ENCODE data around the gene ERBB4.

The ERBB4 gene

DNA sequence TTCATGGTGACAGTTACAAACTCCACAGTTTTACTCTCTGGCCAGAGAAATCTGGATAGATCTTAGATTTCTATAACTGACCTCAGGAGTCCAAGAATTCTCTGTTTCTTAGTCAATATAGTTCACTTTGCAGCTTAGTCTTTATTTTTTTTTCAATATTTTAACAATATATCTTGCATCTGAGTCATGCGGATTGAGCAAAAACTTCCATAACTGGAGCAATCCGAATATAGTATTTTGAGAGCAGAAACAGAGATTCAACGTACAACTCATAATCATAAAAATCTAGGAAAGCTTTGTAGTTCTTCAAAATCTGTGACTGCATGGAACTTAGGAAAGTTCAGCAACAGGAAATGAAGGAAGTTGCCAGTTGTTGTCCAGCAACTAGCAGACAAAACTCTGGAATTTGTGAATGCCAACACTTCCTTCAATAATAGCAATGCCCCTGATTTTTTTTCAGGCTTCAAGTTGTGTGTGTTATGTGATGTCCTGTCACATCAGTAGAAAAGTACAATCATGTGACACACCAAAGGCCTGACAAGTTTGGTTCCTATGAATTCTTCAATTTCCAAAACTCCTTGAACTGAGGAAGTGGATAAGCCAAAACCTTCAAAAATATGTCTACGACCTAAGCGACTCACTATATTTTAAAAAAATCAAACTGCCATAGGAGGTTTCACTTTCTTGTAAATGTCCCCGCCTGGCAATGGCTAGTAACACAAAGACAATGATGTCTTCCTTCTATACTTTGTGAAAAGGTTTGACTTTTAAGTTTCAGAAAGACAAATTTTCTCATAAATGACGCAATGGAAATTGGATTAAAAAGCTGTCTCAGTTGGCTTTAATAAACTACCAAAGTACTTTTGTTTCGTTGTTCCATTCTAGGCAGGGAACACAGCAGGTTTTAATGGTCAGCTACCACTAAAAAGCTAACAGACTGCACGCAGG lies 510.6 kb downstream of the ERBB4 start:
- TF ChIP-seq, protein P1, sequence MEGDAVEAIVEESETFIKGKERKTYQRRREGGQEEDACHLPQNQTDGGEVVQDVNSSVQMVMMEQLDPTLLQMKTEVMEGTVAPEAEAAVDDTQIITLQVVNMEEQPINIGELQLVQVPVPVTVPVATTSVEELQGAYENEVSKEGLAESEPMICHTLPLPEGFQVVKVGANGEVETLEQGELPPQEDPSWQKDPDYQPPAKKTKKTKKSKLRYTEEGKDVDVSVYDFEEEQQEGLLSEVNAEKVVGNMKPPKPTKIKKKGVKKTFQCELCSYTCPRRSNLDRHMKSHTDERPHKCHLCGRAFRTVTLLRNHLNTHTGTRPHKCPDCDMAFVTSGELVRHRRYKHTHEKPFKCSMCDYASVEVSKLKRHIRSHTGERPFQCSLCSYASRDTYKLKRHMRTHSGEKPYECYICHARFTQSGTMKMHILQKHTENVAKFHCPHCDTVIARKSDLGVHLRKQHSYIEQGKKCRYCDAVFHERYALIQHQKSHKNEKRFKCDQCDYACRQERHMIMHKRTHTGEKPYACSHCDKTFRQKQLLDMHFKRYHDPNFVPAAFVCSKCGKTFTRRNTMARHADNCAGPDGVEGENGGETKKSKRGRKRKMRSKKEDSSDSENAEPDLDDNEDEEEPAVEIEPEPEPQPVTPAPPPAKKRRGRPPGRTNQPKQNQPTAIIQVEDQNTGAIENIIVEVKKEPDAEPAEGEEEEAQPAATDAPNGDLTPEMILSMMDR (IDR thresholded peaks at IDR 0.05) = no peak

DNA sequence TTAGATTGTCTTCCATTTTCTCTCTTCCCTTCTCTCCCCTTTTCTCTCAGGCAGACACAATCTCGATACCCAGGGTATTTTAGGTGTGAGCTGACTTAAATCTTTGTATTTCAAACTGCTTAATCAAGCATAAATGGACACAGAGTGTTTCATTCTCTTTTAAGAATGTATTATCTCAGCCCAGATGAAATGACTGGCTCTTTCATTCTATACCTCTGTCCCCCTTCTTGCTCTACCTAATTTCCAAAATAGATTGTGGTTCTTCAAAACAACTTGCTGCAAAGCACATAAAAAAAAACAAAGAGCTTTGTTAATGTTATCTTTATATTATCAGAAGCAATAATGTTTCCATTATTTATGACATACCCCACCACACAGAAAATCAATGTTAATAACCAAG lies 514.6 kb downstream of the ERBB4 start:
- TF ChIP-seq, protein P1 (IDR thresholded peaks at IDR 0.05) = no peak

- TF ChIP-seq, protein P1 (IDR thresholded peaks at IDR 0.05) = no peak
These were observed 515.6 kb downstream of the ERBB4 start for GRCh38 chr2:212022966-212023365.

DNA sequence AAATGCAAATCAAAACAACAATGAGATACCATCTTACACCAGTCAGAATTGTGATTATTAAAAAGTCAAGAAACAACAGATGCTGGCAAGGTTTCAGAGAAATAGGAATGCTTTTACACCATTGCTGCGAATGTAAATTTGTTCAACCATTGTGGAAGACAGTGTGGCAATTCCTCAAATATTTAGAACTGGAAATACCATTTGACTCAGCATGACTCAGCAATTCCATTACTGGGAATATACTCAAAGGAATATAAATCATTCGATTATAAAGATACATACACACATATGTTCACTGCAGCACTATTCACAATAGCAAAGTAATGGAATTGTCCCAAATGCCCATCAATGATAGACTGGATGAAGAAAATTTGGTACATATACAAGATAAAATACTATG lies 516.7 kb downstream of the ERBB4 start:
- TF ChIP-seq, protein P1 (IDR thresholded peaks at IDR 0.05) = no peak

GRCh38 chr2:212015588-212015987 lies 523.0 kb downstream of the ERBB4 start:
- TF ChIP-seq, protein P1 (IDR thresholded peaks at IDR 0.05) = no peak

- TF ChIP-seq, protein P1 (IDR thresholded peaks at IDR 0.05) = no peak
These were observed 525.0 kb downstream of the ERBB4 start for GRCh38 chr2:212013626-212014025.

DNA sequence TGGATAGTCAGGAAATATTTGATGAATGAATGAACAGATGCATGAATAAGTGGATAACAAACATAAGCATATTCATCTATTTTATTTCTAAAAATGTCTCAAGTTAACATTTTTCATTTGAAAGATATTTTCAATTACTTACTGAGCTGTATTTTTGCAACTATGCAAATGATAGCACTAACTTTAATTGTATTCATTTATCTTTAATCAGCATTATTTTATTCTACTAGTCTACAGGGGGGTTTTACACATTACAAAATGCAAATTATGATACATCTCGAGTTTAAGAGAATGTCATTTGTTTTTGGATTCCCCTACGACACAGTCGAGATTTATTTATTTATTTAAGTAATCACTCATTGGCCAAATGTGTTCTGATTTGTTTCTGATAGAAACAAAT lies 530.6 kb downstream of the ERBB4 start:
- TF ChIP-seq, protein P1 (IDR thresholded peaks at IDR 0.05) = no peak
